Endothelial cell of umbilical vein (primary cell): Measurements from ENCODE around the gene VDR. TPM values are rescaled to one million over a fixed set of nuclear protein-coding genes. Genes with fewer than 3 reads are reported as not detected.

Experiments
- BruUV-seq: library from RNA; stranded (reverse); fragments of 400-500 nt; replicated peaks from 2 replicates; lab custom pipeline; 2021; lab: Mats Ljungman, UMichigan
- CTCF ChIA-PET: fragments of 300-600, 350-600 bp; sonication (Branson Sonifier 250); formaldehyde crosslinking; loops from one replicate; lab custom pipeline; 2021; ENCODE audit warnings: antibody characterized with exemption, inconsistent platforms; lab: Charles Lee
- POLR2A ChIA-PET: fragments of 300-600, 350-600 bp; sonication (Branson Sonifier 250); formaldehyde crosslinking; loops from one replicate; lab custom pipeline; 2021; ENCODE audit warnings: antibody characterized with exemption, inconsistent platforms; lab: Charles Lee
- DNase-seq: peaks from one replicate; pipeline ENCODE4 v3.0.0-alpha.2; 2011; ENCODE audit warnings: low read depth, low spot score
- FAIRE-seq: peaks from 2 replicates; lab custom pipeline; 2011; peaks lifted over from hg19 to GRCh38; lab: Jason Lieb, UNC
- H2AFZ ChIP-seq: 2 replicates; pipeline ENCODE4 v1.6.0; 2012; ENCODE audit warnings: low read depth, low read length, control low read depth, inconsistent platforms
- H3K27ac ChIP-seq: 2 replicates; pipeline ENCODE4 v1.5.1; 2011; ENCODE audit warnings: low read depth, mild to moderate bottlenecking, control low read depth, low read length, moderate library complexity; ENCODE audit not compliant: insufficient read depth
- H3K27me3 ChIP-seq, 2 experiments: 2 replicates each; pipeline versions ENCODE4 v1.6.0 to v1.6.1; 2011; ENCODE audit warnings: low read length in 2 of 2, mixed read lengths in 1 of 2; ENCODE audit not compliant: control insufficient read depth in 2 of 2, insufficient read depth in 2 of 2
- H3K36me3 ChIP-seq, 2 experiments: 2 replicates in 1 of 2; 3 replicates in 1 of 2; pipeline ENCODE4 v1.5.1; 2011; ENCODE audit warnings: low read length in 2 of 2, mild to moderate bottlenecking in 1 of 2, moderate library complexity in 1 of 2; ENCODE audit not compliant: control insufficient read depth in 2 of 2, insufficient read depth in 2 of 2; ENCODE audit errors: extremely low read depth in 1 of 2
- H3K4me1 ChIP-seq: 3 replicates; pipeline ENCODE4 v1.5.1; 2011; ENCODE audit warnings: mild to moderate bottlenecking, low read length; ENCODE audit not compliant: control insufficient read depth, insufficient read depth; ENCODE audit errors: extremely low read depth
- H3K4me2 ChIP-seq: 2 replicates; pipeline ENCODE4 v1.6.1; 2011; ENCODE audit warnings: low read length, control low read depth, mixed read lengths; ENCODE audit not compliant: insufficient read depth
- H3K4me3 ChIP-seq, 3 experiments: fragments of 200-600 bp in 1 of 3; sonication (generic), shearing (Covaris generic) in 1 of 3; replicated peaks in 1 of 3; 2 replicates each; pipeline ENCODE4 v1.5.1; 2011 to 2016; ENCODE audit warnings: control low read depth in 3 of 3, low read length in 3 of 3, mild to moderate bottlenecking in 2 of 3, inconsistent platforms in 1 of 3, low read depth in 1 of 3, moderate library complexity in 1 of 3; ENCODE audit not compliant: insufficient read depth in 1 of 3
- H3K79me2 ChIP-seq: 2 replicates; pipeline ENCODE4 v1.6.0; 2012; ENCODE audit warnings: low read length, inconsistent platforms; ENCODE audit not compliant: control insufficient read depth, insufficient read depth
- H3K9ac ChIP-seq: replicated peaks from 2 replicates; pipeline ENCODE3; 2011; ENCODE audit warnings: low read length, control low read depth; ENCODE audit not compliant: insufficient read depth; ENCODE audit errors: extremely low read depth
- H3K9me1 ChIP-seq: replicated peaks from 3 replicates; pipeline ENCODE4 v1.6.0; 2011; ENCODE audit warnings: mild to moderate bottlenecking, low read length; ENCODE audit not compliant: control insufficient read depth, insufficient read depth; ENCODE audit errors: extremely low read depth
- H3K9me3 ChIP-seq: replicated peaks from 2 replicates; pipeline ENCODE4 v1.5.1; 2012; ENCODE audit warnings: low read length, inconsistent platforms; ENCODE audit not compliant: control insufficient read depth, insufficient read depth
- H4K20me1 ChIP-seq: replicated peaks from 2 replicates; pipeline ENCODE3; 2011; ENCODE audit warnings: mild to moderate bottlenecking, low read length; ENCODE audit not compliant: control insufficient read depth, insufficient read depth; ENCODE audit errors: extremely low read depth
- CTCF ChIP-seq, 2 donors: IDR thresholded peaks; 1 replicate in 1 of 2; 2 replicates in 1 of 2; pipeline ENCODE4 v1.5.1; 2011; ENCODE audit warnings: low read length in 2 of 2, mild to moderate bottlenecking in 2 of 2, moderate library complexity in 2 of 2, control low read depth in 1 of 2, inconsistent platforms in 1 of 2, low read depth in 1 of 2; ENCODE audit not compliant: insufficient read depth in 1 of 2; ENCODE audit errors: extremely low read depth in 1 of 2
- EZH2 ChIP-seq: IDR thresholded peaks from 2 replicates; pipeline ENCODE4 v1.6.1; 2012; ENCODE audit warnings: borderline replicate concordance, low read depth, mild to moderate bottlenecking, moderate library complexity, low read length, inconsistent platforms; ENCODE audit not compliant: severe bottlenecking
- FOS ChIP-seq: IDR thresholded peaks from 2 replicates; pipeline ENCODE4 v1.6.1; 2011; ENCODE audit warnings: mild to moderate bottlenecking, low read length, moderate library complexity, borderline replicate concordance; ENCODE audit not compliant: insufficient read depth
- GATA2 ChIP-seq: IDR thresholded peaks from 2 replicates; pipeline ENCODE4 v1.7.0; 2011; ENCODE audit warnings: low read depth, mild to moderate bottlenecking, moderate library complexity, mixed read lengths, low read length; ENCODE audit not compliant: insufficient read length, insufficient read depth
- JUN ChIP-seq: IDR thresholded peaks from 2 replicates; pipeline ENCODE4 v1.6.1; 2011; ENCODE audit warnings: borderline replicate concordance, low read depth; ENCODE audit not compliant: insufficient read length, insufficient read depth
- MAX ChIP-seq: IDR thresholded peaks from 2 replicates; pipeline ENCODE4 v1.6.1; 2011; ENCODE audit not compliant: insufficient read depth, insufficient read length
- MYC ChIP-seq: IDR thresholded peaks from one replicate; pipeline ENCODE4 v1.6.1; 2011; ENCODE audit warnings: mild to moderate bottlenecking, low read depth, low read length
- POLR2A ChIP-seq: IDR thresholded peaks from 2 replicates; pipeline ENCODE4 v1.6.1; 2012; ENCODE audit warnings: low read depth, mild to moderate bottlenecking, control low read depth, low read length
- POLR2AphosphoS5 ChIP-seq: IDR thresholded peaks from 2 replicates; pipeline ENCODE4 v1.6.1; 2012; ENCODE audit warnings: low read depth, mild to moderate bottlenecking, control low read depth, low read length, moderate library complexity; ENCODE audit not compliant: insufficient read depth
- dilution Hi-C: fragments of 300-500 bp; cut with MboI; formaldehyde crosslinking; loops from one replicate; pipeline ENCODE4 v1.15.0; 2019; ENCODE audit warnings: low sequenced_read_pairs; ENCODE audit not compliant: extremely low pct_ligation_motif_present
- intact Hi-C: fragments of 100-400 bp; cut with micrococcal nuclease; formaldehyde crosslinking; loops from one replicate; pipeline ENCODE4 v1.10.0; 2022
- polyA plus RNA-seq, 4 experiments: library from polyadenylated mRNA; depleted of rRNA in 3 of 4; stranded (reverse) in 3 of 4; unstranded in 1 of 4; fragments of >200 nt; gene quantifications; 2 replicates each; pipeline versions ENCODE4 v1.2.1 to v1.2.3, GENCODE V29; 2011 to 2012; ENCODE audit warnings: missing spikeins in 1 of 4
- total RNA-seq: library from RNA; stranded (reverse); gene quantifications from 2 replicates; pipeline ENCODE4 v1.2.3, GENCODE V29; 2021

Gene VDR
- total and polyA plus RNA-seq, 2 donors (not counting 3 experiments of a cell fraction or from before 2014, with no cell fraction given), result 0.73 to 0.91 TPM

GRCh38 chr12:47844264-47845019, 60.4 kb downstream of the VDR start:
- ChIA-PET CTCF (interaction anchor here (1.1 kb wide), 1 partner anchor 105 kb away, joined by 3 read pairs; no protein-coding TSS in a partner anchor), POLR2A (interaction anchor here (0.6 kb wide), 1 partner anchor 102 kb away, joined by 6 read pairs; no protein-coding TSS in a partner anchor)
- no peak overlapping the region for H2AFZ ChIP-seq
- no peak for TF ChIP-seq MAX
- TF ChIP-seq POLR2A, result no peak
- no peak for TF ChIP-seq FOS
- TF ChIP-seq GATA2, result no peak
- H3K79me2 ChIP-seq, result no peaks in the 10 kb centered on the region
- H3K4me1 ChIP-seq, result peaks cover 7% of the 10 kb centered on the region
- H4K20me1 ChIP-seq, result no peaks in the 10 kb centered on the region
- no peak overlapping the region for H3K9ac ChIP-seq
- no peaks in the 10 kb centered on the region for H3K27me3 ChIP-seq
- FAIRE-seq (no peak), DNase-seq (no peak)
- H3K4me2 ChIP-seq, result no peak overlapping the region
- no TSS peak for BruUV-seq
- no peaks in the 10 kb centered on the region for H3K9me1 ChIP-seq
- H3K27ac ChIP-seq, result no peak overlapping the region
- no peaks in the 10 kb centered on the region for H3K9me3 ChIP-seq
- intact Hi-C loops (no loop called here), dilution Hi-C loops (no loop called here)
- H3K4me3 ChIP-seq, result no peak overlapping the region
- H3K36me3 ChIP-seq, result no peaks in the 10 kb centered on the region

- Histone ChIP-seq H3K27ac (no peak overlapping the region), H3K4me2 (no peak overlapping the region), H3K9ac (no peak overlapping the region), H3K9me1 (no peaks in the 10 kb centered on the region), H4K20me1 (no peaks in the 10 kb centered on the region), H3K79me2 (no peaks in the 10 kb centered on the region), H3K36me3 (no peaks in the 10 kb centered on the region), H3K4me3 (no peak overlapping the region), H2AFZ (no peak overlapping the region), H3K9me3 (no peaks in the 10 kb centered on the region), H3K4me1 (no peaks in the 10 kb centered on the region), H3K27me3 (no peaks in the 10 kb centered on the region)
- CTCF ChIA-PET, result interaction anchor here (1.2 to 15.5 kb wide), 6 partner anchors 24 to 775 kb away, joined by 3 to 427 read pairs (median 88); partner anchors contain the start of gene HDAC7
- DNase-seq, result no peak
- POLR2A ChIA-PET, result no interaction called here
- no peak for FAIRE-seq
- intact Hi-C loops (no loop called here), dilution Hi-C loops (no loop called here)
- TF ChIP-seq POLR2A (no peak), MYC (no peak), EZH2 (no peak), MAX (no peak), JUN (no peak), POLR2AphosphoS5 (no peak), CTCF (IDR thresholded peaks at IDR 0.05; ENCODE audit: extremely low read depth in 1 of 2, insufficient read depth in 1 of 2, low read depth in 1 of 2, low read length in 2 of 2) (no peak), FOS (no peak), GATA2 (no peak)
- no TSS peak for BruUV-seq
These were observed 61.4 kb downstream of the VDR start for GRCh38 chr12:47843226-47843980.
